Right ventricle myocardium inferior (tissue), 1 donor: ENCODE results near the gene GRAMD1A. TPM values are rescaled to one million over a fixed set of nuclear protein-coding genes. Genes with fewer than 3 reads are reported as not detected.
A peak's percentile ranks its signal among the peaks of the same experiment; 100 is the strongest.
"Not testable (repeated sequence)": the region's sequence is repeated elsewhere in the genome, so short reads cannot be mapped to it uniquely, and the experiment has no call there.

Experiments
- ATAC-seq: fragments of 200-7000 bp; cut with Tn5 transposase; one replicate; pipeline ENCODE4 v1.9.1; 2020; ENCODE audit warnings: mild to moderate bottlenecking, moderate library complexity
- DNase-seq: peaks from one replicate; pipeline ENCODE4 v3.0.0; 2021; ENCODE audit errors: missing footprints
- intact Hi-C: fragments of 100-400 bp; cut with DNase I; formaldehyde crosslinking; loops from one replicate; pipeline ENCODE4 v1.11.0; 2022
- total RNA-seq: library from RNA; stranded (reverse); fragmentation: NEBNext Ultra II Directional; extraction: Animal tissue kit (Norgen Biotek cat#: 25700); gene quantifications from one replicate; pipeline ENCODE4 v1.2.1, GENCODE V29; 2021
- donor health status: DM: no; HTN: yes; CAD: no; lungs with severe emphysema.

GRAMD1A gene
- total RNA-seq, 1 donor from 2014 or later: 25.8 TPM

- DNase-seq (peak; percentile 58), ATAC-seq (no peak)
- intact Hi-C loops: no loop called here
Observed at GRCh38 chr19:35011737-35012682, 11.9 kb downstream of the GRAMD1A start.

- DNase-seq: peak; percentile 88
- peak; percentile 73 for ATAC-seq
- intact Hi-C loops: loop anchor here (1.0 kb wide), 1 partner anchor 40 kb away; no protein-coding TSS in a partner anchor
Observed at GRCh38 chr19:35013041-35013819, 13.1 kb downstream of the GRAMD1A start.

- ATAC-seq (no peak), DNase-seq (no peak)
- intact Hi-C loops: loop anchor here (1.0 kb wide), 1 partner anchor 41 kb away; no protein-coding TSS in a partner anchor
Observed at GRCh38 chr19:35013820-35014754, 14.0 kb downstream of the GRAMD1A start.

GRCh38 chr19:35014774-35015173, 14.7 kb downstream of the GRAMD1A start:
- intact Hi-C loops, ATAC-seq, DNase-seq: not testable (repeated sequence)

- intact Hi-C loops: no loop called here
- DNase-seq (no peak), ATAC-seq (no peak)
Observed at GRCh38 chr19:35015270-35015953, 15.3 kb downstream of the GRAMD1A start.

- ATAC-seq: no peak
- intact Hi-C loops: no loop called here
- no peak for DNase-seq
Observed at GRCh38 chr19:35015954-35016351, 15.8 kb downstream of the GRAMD1A start.

- intact Hi-C loops: no loop called here
- DNase-seq: no peak
- no peak for ATAC-seq
Observed at GRCh38 chr19:35017507-35017906, 17.4 kb downstream of the GRAMD1A start.

GRCh38 chr19:35018379-35018778, 18.3 kb downstream of the GRAMD1A start:
- DNase-seq (no peak), ATAC-seq (no peak)
- intact Hi-C loops: no loop called here

- DNase-seq: no peak
- intact Hi-C loops: no loop called here
- ATAC-seq: no peak
Observed at GRCh38 chr19:35019144-35019543, 19.0 kb downstream of the GRAMD1A start.

- DNase-seq: no peak
- intact Hi-C loops: no loop called here
- ATAC-seq: no peak
Observed at GRCh38 chr19:35021016-35021415, 20.9 kb downstream of the GRAMD1A start.

- intact Hi-C loops: no loop called here
- DNase-seq (no peak), ATAC-seq (no peak)
Observed at GRCh38 chr19:35021596-35021995, 21.5 kb downstream of the GRAMD1A start.

GRCh38 chr19:35022460-35022859, 22.3 kb downstream of the GRAMD1A start:
- no peak for DNase-seq
- ATAC-seq: no peak
- intact Hi-C loops: no loop called here

- DNase-seq (no peak), ATAC-seq (peak; percentile 24)
- intact Hi-C loops: no loop called here
Observed at GRCh38 chr19:35023428-35023827, 23.3 kb downstream of the GRAMD1A start.

- intact Hi-C loops: no loop called here
- ATAC-seq: no peak
Observed at GRCh38 chr19:35024095-35024494, 24.0 kb downstream of the GRAMD1A start.

GRCh38 chr19:35025969-35026368, 25.8 kb downstream of the GRAMD1A start:
- no peak for ATAC-seq
- intact Hi-C loops: no loop called here

More at GRCh38 chr19:35024095-35024494, 24.0 kb downstream of the GRAMD1A start:
- DNase-seq: no peak

GRCh38 chr19:35026418-35026817, 26.3 kb downstream of the GRAMD1A start:
- intact Hi-C loops: no loop called here
- ATAC-seq: no peak
- DNase-seq: no peak

More at GRCh38 chr19:35025969-35026368, 25.8 kb downstream of the GRAMD1A start:
- no peak for DNase-seq

- intact Hi-C loops: no loop called here
- DNase-seq (no peak), ATAC-seq (no peak)
Observed at GRCh38 chr19:35027009-35027408, 26.9 kb downstream of the GRAMD1A start.
